ENCODE measurements around the gene NLK.

DNA sequence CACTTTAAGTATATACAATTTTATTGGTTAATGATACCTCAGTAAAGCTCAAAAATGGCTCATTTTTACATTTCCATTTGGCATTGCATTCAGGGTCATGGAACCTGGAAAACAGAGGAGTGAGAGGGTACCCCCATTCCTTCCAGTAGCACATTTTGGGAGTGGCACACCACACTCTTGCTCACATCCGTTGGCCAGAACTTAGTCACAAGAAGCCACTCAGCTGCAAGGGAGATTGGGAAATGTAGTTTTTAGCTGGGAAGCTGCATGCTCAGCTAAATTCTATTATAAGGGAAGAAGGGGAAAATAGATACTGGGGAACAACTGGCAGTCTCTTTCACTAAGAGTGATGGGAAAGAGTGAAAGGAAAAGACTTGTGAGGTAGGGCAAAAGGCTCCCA is 174.1 kb downstream of the NLK start:
- TF ChIP-seq BHLHE40 (IDR thresholded peaks at IDR 0.05; ENCODE audit: borderline replicate concordance) (no peak), SP1 (IDR thresholded peaks at IDR 0.05) (no peak), SUZ12 (IDR thresholded peaks at IDR 0.05) (no peak), FOXA1 (IDR thresholded peaks at IDR 0.05) (no peak), HDGF (IDR thresholded peaks at IDR 0.05; ENCODE audit: borderline replicate concordance) (no peak), FOXK2 (IDR thresholded peaks at IDR 0.05) (no peak), TARDBP (IDR thresholded peaks at IDR 0.05) (no peak)

Measured in HEK293T (cell line).